NCI-H1048 (cell line): Measurements from ENCODE around the gene SLC11A1.

Experiments
- DNase-seq: peaks from one replicate; lab custom pipeline; 2025; lab: John Stamatoyannopoulos, UW

The SLC11A1 gene

GRCh38 chr2:218394298-218395089, 12.4 kb downstream of the SLC11A1 start:
- no peak for DNase-seq

GRCh38 chr2:218395090-218395444, 13.0 kb downstream of the SLC11A1 start:
- no peak for DNase-seq

- no peak for DNase-seq
Observed at GRCh38 chr2:218395456-218395825, 13.4 kb downstream of the SLC11A1 start.

GRCh38 chr2:218395826-218396687, 14.0 kb downstream of the SLC11A1 start:
- peak; percentile 86 for DNase-seq

- DNase-seq: no peak
Observed at GRCh38 chr2:218396688-218397462, 14.8 kb downstream of the SLC11A1 start.

GRCh38 chr2:218397463-218397819, 15.4 kb downstream of the SLC11A1 start:
- DNase-seq: no peak

- no peak for DNase-seq
Observed at GRCh38 chr2:218397820-218398436, 15.9 kb downstream of the SLC11A1 start.

GRCh38 chr2:218398437-218399390, 16.6 kb downstream of the SLC11A1 start:
- DNase-seq: no peak

- DNase-seq: peak; percentile 89
Observed at GRCh38 chr2:218399391-218400166, 17.5 kb downstream of the SLC11A1 start, which contains the start of gene CTDSP1. Gene CTDSP1 (plus strand): TSS chr2:218399868. CDS start chr2:218400091, 223 bp downstream.

GRCh38 chr2:218400167-218400929, 18.3 kb downstream of the SLC11A1 start:
- DNase-seq: no peak

- no peak for DNase-seq
Observed at GRCh38 chr2:218400930-218401881, 19.1 kb downstream of the SLC11A1 start.

GRCh38 chr2:218401890-218402289, 19.8 kb downstream of the SLC11A1 start:
- DNase-seq: no peak

- no peak for DNase-seq
Observed at GRCh38 chr2:218402491-218402901, 20.4 kb downstream of the SLC11A1 start.

GRCh38 chr2:218402911-218403411, 20.9 kb downstream of the SLC11A1 start:
- DNase-seq: no peak

GRCh38 chr2:218403810-218404209, 21.7 kb downstream of the SLC11A1 start:
- no peak for DNase-seq

GRCh38 chr2:218404351-218405085, 22.4 kb downstream of the SLC11A1 start:
- no peak for DNase-seq

- DNase-seq: no peak
Observed at GRCh38 chr2:218405086-218405745, 23.1 kb downstream of the SLC11A1 start.
